GM23248 (cell line): ENCODE results near the gene NBEA.

ENCODE experiments used
- EZH2 ChIP-seq: fragments of 200-600 bp; sonication (generic); IDR thresholded peaks from 2 replicates; pipeline ENCODE4 v1.6.1; 2018; ENCODE audit warnings: antibody characterized with exemption, mild to moderate bottlenecking; ENCODE audit not compliant: insufficient read depth, poor library complexity, severe bottlenecking
- EZH2phosphoT487 ChIP-seq: fragments of 200-600 bp; sonication (generic); IDR thresholded peaks from 2 replicates; pipeline ENCODE4 v1.6.1; 2018; ENCODE audit warnings: antibody characterized with exemption, moderate library complexity, mild to moderate bottlenecking, low read depth; ENCODE audit not compliant: insufficient read depth

- TF ChIP-seq EZH2phosphoT487, result no peak
- TF ChIP-seq EZH2, result no peak
These were observed 704.1 kb downstream of the NBEA start for GRCh38 chr13:35646056-35646774.
